CD4-positive, alpha-beta T cell treated with Interleukin-1 beta for 1 hour (primary cell): ENCODE data around the gene PJA2.
"Not testable (repeated sequence)": the region's sequence is repeated elsewhere in the genome, so short reads cannot be mapped to it uniquely, and the experiment has no call there.

ENCODE experiments used
- DNase-seq, 2 donors: peaks; one replicate each; pipeline ENCODE4 v3.0.0-alpha.2; 2020 to 2022

PJA2 gene, protein sequence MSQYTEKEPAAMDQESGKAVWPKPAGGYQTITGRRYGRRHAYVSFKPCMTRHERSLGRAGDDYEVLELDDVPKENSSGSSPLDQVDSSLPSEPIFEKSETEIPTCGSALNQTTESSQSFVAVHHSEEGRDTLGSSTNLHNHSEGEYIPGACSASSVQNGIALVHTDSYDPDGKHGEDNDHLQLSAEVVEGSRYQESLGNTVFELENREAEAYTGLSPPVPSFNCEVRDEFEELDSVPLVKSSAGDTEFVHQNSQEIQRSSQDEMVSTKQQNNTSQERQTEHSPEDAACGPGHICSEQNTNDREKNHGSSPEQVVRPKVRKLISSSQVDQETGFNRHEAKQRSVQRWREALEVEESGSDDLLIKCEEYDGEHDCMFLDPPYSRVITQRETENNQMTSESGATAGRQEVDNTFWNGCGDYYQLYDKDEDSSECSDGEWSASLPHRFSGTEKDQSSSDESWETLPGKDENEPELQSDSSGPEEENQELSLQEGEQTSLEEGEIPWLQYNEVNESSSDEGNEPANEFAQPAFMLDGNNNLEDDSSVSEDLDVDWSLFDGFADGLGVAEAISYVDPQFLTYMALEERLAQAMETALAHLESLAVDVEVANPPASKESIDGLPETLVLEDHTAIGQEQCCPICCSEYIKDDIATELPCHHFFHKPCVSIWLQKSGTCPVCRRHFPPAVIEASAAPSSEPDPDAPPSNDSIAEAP

GRCh38 chr5:109409844-109410388 is at the start of gene PJA2:
Gene PJA2 (minus strand): TSS chr5:109409974. CDS start chr5:109383433, 26,541 bp downstream.
- peak; percentile 96 to 98 for DNase-seq

- no peak for DNase-seq
Measured at GRCh38 chr5:109455598-109456096, 45.9 kb upstream of the PJA2 start.

DNA sequence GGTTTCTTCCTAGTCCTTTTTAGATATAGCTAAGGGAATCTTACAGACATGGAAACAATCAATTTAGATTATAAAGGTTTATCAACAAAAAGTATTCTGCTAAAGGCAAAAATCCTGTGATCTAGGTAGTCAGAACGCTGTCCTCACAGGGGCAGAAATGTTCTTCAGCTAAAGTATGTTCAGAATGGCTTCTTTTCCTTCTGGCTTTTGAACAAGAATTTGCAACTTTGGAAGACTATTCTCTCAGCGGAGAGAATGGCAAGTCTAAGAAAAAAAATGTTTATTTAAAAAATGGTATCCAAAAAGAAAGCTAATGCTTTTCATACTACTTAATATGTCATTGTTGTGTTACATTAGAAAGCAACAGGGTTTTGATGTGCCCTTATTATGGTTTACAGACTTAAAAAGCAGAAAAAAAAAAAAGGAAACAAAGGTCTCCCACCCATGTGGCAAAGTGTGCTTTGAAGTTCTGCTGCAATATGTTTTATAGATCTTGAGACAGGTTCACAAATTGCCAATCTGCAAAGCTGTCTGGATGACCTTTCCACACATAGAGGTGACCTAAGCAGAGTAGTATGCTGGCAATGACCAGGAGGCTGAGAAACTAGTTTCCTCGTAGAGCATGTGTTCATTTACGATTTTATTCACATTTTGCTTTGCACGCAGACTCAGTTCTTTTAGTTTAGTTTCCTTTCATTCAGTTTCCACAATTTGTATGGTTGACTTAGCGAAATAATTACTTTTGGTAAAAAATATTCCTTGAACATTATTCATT is 45.1 kb upstream of the PJA2 start:
- DNase-seq: no peak

GRCh38 chr5:109453251-109453650 is 43.5 kb upstream of the PJA2 start:
- DNase-seq: no peak

- no peak for DNase-seq
Measured at GRCh38 chr5:109452661-109453060, 42.9 kb upstream of the PJA2 start.

DNA sequence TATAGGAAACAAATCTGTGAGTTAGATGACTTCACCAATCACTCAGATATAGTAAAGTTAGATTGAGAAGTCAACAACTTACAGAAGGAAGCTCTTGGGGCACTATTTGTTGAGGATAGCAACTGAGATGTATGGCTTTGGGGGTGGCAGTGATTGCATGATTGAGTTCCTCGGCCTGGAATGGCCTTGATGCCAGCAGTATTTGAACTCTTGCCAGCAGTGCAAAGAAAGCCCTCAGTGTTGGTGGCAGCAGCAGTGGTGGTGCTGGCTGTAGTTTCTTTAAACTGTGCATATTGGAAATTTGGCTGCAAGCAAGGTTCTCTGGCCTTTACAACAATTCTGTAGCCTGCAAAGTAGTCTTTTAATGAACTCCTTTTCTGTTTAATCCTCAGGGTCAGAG is 41.4 kb upstream of the PJA2 start:
- no peak for DNase-seq

GRCh38 chr5:109450129-109450877 is 40.5 kb upstream of the PJA2 start:
- DNase-seq: no peak

GRCh38 chr5:109448838-109449237 is 39.1 kb upstream of the PJA2 start:
- no peak for DNase-seq

GRCh38 chr5:109439590-109439989 is 29.8 kb upstream of the PJA2 start:
- no peak for DNase-seq

DNA sequence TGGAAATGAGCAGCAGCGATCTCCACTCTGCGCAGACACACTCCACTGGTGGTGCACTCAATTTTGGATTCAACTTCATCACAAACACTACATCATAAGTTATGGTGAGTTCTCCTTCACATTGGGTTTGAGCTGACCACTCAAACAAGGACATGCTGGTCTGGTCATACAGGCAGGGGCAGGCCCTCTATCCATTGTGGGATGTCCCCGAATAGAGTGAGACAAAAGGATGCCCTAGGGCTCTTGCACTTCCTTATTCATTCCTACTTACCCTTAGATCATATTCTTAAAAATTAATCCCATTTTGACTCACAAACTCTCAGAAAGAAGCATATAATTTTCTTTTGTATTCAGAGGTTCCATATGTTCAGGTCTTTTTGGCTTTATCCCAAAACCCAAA is 16.3 kb upstream of the PJA2 start:
- DNase-seq: no peak

DNA sequence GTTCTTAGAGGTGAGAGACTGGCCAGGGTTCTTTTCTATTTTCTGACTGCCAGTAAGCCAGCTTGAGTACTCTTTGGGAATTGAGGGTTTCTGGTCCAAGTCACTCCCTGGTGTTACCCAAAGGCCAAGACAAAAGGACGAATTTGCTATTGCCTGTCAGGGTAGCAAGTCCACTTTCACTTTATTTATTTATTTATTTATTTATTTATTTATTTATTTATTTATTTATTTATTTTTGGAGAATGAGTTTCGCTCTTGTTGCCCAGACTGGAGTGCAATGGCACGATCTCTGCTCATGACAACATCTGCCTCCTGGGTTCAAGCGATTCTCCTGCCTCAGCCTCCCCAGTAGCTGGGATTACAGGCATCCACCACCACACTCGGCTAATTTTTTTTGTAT is 15.7 kb upstream of the PJA2 start:
- not testable (repeated sequence) for DNase-seq

DNA sequence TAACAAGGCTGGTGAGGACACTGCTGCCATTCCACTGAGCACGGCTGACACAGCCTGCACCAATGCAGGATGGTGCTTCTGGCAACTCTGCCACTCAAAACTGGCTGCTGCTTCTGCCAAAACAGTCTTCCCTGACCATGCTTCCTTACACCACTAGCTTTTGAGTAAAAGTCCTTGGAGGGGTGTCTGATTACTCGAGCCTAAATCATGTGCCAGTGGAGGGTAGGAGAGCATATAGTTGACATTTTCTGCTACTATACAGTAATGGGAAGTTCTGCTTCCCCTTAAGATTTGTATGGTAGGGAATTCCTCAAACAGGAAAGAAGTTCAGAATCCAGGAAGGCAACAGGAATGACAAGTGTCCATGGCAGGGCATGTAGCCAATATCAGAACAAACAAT is 12.2 kb upstream of the PJA2 start:
- no peak for DNase-seq

- no peak for DNase-seq
Measured at GRCh38 chr5:109418712-109419352, 9.1 kb upstream of the PJA2 start.

GRCh38 chr5:109416882-109417281 is 7.1 kb upstream of the PJA2 start:
- no peak for DNase-seq

GRCh38 chr5:109413921-109414461 is 4.2 kb upstream of the PJA2 start:
- not testable (repeated sequence) for DNase-seq

- DNase-seq: no peak
Measured at GRCh38 chr5:109413458-109413857, 3.7 kb upstream of the PJA2 start.

DNA sequence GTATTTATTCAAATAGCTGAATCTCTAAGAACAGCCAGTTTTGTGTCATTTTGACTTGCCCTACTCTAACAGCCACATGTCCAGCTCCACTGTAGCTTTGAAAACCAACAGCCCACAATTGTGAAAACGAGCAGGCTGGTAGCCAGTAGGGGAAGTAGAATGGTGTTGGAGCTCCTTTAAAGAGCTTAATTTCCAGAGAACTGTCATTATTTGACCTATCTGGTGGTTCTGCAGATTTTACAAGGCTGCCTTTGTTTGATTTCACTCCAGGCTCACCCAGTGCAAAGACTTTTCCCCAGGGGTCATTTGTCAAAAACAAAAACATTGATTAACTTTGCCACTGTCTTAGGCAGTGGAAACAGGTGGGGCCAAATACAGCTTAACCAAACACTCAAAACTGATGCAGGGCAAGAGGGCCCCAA is 3.2 kb upstream of the PJA2 start:
- DNase-seq: no peak

DNA sequence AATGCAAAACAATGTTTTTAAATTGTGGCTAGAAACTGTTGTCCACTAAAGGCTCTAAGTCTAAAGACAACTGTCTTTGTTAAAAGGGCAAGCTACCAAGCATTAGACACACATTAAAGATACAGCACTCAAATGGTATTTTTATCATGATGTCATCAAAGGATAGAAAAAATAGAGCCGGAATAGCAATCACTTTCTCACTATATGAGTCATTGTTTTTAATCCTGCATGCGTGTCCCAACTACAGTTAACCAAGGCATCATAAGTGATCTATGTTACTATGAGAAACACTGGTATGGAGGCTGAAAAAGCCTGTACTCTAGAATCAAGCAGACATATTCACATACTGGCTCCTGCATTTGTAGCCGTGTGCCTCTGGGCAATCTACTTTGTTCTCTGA is 1.9 kb upstream of the PJA2 start:
- peak in 1 of 2 donors; percentile 37 for DNase-seq

GRCh38 chr5:109411149-109411514 is 1.4 kb upstream of the PJA2 start:
- no peak for DNase-seq

DNA sequence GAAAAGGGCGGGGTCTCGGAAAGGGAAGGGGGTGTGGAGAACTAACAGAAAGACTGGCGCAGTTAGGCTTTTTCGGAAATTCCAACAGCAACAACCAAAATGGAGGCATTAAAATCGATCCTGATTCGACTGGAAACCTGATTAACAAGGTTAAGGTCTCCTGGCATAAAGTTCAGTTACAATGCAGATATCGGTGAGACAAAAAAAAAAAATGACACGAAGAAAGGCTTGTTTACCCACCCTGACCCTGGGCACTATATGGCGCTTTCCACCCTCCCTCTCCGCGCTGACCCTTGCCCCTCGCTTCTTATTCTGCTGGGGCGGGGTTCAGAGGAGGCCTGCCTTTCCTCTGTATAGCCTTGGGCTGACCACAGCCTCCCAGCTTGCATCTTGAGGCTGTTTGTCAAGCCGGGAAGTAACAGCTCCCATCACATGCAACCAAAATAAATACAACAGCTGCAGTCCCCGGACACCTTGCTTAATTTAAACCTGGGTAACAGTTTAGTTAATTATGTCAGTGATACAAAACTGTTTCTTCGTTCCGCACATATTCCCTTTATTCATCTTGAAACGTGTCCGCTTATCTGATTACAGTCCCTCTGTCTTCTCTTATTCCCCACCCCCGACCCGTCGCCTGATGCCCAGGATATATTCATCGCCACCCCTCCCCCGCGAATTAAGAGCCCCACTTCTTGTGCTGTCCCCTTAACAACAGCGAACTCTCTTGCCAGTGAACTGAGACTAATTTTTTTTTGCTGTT is 795 bp upstream of the PJA2 start:
- peak; percentile 39 to 67 for DNase-seq
